Uterus (tissue), 4 donors: ENCODE data around the gene RAP1GAP. TPM values are rescaled to one million over a fixed set of nuclear protein-coding genes. Genes with fewer than 3 reads are reported as not detected.
"Not testable (repeated sequence)": the region's sequence is repeated elsewhere in the genome, so short reads cannot be mapped to it uniquely, and the experiment has no call there.

Experiments
- DNase-seq, 2 donors: peaks; one replicate each; pipeline ENCODE4 v3.0.0-alpha.2; 2019 to 2020
- H3K27ac ChIP-seq, 2 donors: fragments of 200-600 bp; sonication (generic); 1 replicate in 1 of 2; 2 replicates in 1 of 2; pipeline ENCODE4 v1.5.1; 2016 to 2018
- H3K27me3 ChIP-seq, 2 donors: fragments of 200-600 bp; sonication (generic); one replicate each; pipeline ENCODE4 v1.5.1; 2018 to 2019; ENCODE audit warnings: control low read depth in 1 of 2
- H3K36me3 ChIP-seq, 2 donors: fragments of 200-600 bp; sonication (generic); one replicate each; pipeline ENCODE4 v1.5.1; 2019; ENCODE audit warnings: control low read depth in 1 of 2
- H3K4me1 ChIP-seq, 2 donors: fragments of 200-600 bp; sonication (generic); one replicate each; pipeline ENCODE4 v1.5.1; 2018 to 2019; ENCODE audit warnings: control low read depth in 1 of 2
- H3K4me3 ChIP-seq, 2 donors: fragments of 200-600 bp; sonication (generic); 1 replicate in 1 of 2; 2 replicates in 1 of 2; pipeline ENCODE4 v1.5.1; 2018 to 2019; ENCODE audit warnings: mild to moderate bottlenecking in 1 of 2
- H3K9me3 ChIP-seq, 2 donors: fragments of 200-600 bp; sonication (generic); one replicate each; pipeline ENCODE4 v1.5.1; 2019; ENCODE audit warnings: control low read depth in 1 of 2
- CTCF ChIP-seq, 4 experiments: fragments of 200-600 bp in 2 of 4; fragments of 450-650 bp in 2 of 4; sonication (generic) in 2 of 4; IDR thresholded peaks; one replicate each; pipeline ENCODE4 v1.5.1; 2016 to 2019; ENCODE audit warnings: antibody characterized with exemption in 4 of 4, mild to moderate bottlenecking in 2 of 4, moderate library complexity in 1 of 4
- POLR2A ChIP-seq, 2 donors: fragments of 450-650 bp; IDR thresholded peaks; one replicate each; pipeline ENCODE4 v1.6.1; 2016; ENCODE audit warnings: antibody characterized with exemption in 2 of 2, mild to moderate bottlenecking in 1 of 2, moderate library complexity in 1 of 2
- intact Hi-C: fragments of 100-400 bp; cut with DNase I; formaldehyde crosslinking; loops from one replicate; pipeline ENCODE4 v1.15.1; 2023; ENCODE audit warnings: low total_unique reads
- total RNA-seq, 4 donors: library from RNA; depleted of rRNA in 3 of 4; stranded (reverse); fragments of >200 nt in 3 of 4; gene quantifications; one replicate each; pipeline versions ENCODE4 v1.1.0 to v1.2.4, GENCODE V29; 2014 to 2023
- donor health status: DM: yes; HTN: yes; CAD: no.

Gene RAP1GAP
- total RNA-seq, 4 donors from 2014 or later = 0.18 to 6.9 TPM; not detected in 2

GRCh38 chr1:21568006-21568746 lies 101.0 kb downstream of the RAP1GAP start:
- no peaks in the 10 kb centered on the region for H3K27me3 ChIP-seq
- no peak for TF ChIP-seq CTCF (IDR thresholded peaks at IDR 0.05)
- no peaks in the 10 kb centered on the region for H3K9me3 ChIP-seq
- H3K27ac ChIP-seq = no peak overlapping the region
- H3K4me3 ChIP-seq = no peak overlapping the region
- intact Hi-C loops = no loop called here
- no peak for DNase-seq
- H3K36me3 ChIP-seq = no peaks in the 10 kb centered on the region
- H3K4me1 ChIP-seq = no peaks in the 10 kb centered on the region

GRCh38 chr1:21567241-21568005 lies 101.7 kb downstream of the RAP1GAP start:
- DNase-seq = no peak
- TF ChIP-seq CTCF (IDR thresholded peaks at IDR 0.05) (no peak), POLR2A (IDR thresholded peaks at IDR 0.05) (no peak)
- intact Hi-C loops = no loop called here

GRCh38 chr1:21566361-21566760 lies 102.8 kb downstream of the RAP1GAP start:
- H3K27ac ChIP-seq, H3K36me3 ChIP-seq, intact Hi-C loops, H3K4me1 ChIP-seq, H3K9me3 ChIP-seq, H3K27me3 ChIP-seq, H3K4me3 ChIP-seq, DNase-seq: not testable (repeated sequence)

More at GRCh38 chr1:21567241-21568005, 101.7 kb downstream of the RAP1GAP start:
- Histone ChIP-seq H3K36me3 (no peaks in the 10 kb centered on the region), H3K4me3 (no peak overlapping the region), H3K27me3 (no peaks in the 10 kb centered on the region), H3K27ac (no peak overlapping the region), H3K4me1 (no peaks in the 10 kb centered on the region), H3K9me3 (no peaks in the 10 kb centered on the region)

GRCh38 chr1:21565285-21565684 lies 103.9 kb downstream of the RAP1GAP start:
- DNase-seq = no peak
- TF ChIP-seq POLR2A (IDR thresholded peaks at IDR 0.05) = no peak
- no peak for TF ChIP-seq CTCF (IDR thresholded peaks at IDR 0.05)
- Histone ChIP-seq H3K27me3 (no peaks in the 10 kb centered on the region), H3K27ac (no peak overlapping the region), H3K36me3 (no peaks in the 10 kb centered on the region), H3K4me1 (no peaks in the 10 kb centered on the region), H3K4me3 (no peak overlapping the region), H3K9me3 (no peaks in the 10 kb centered on the region)
- intact Hi-C loops = no loop called here

- H3K4me3 ChIP-seq = no peak overlapping the region
- TF ChIP-seq POLR2A (IDR thresholded peaks at IDR 0.05) = no peak
- no peak for TF ChIP-seq CTCF (IDR thresholded peaks at IDR 0.05)
- no peaks in the 10 kb centered on the region for H3K4me1 ChIP-seq
- H3K27me3 ChIP-seq = no peaks in the 10 kb centered on the region
- H3K9me3 ChIP-seq = no peaks in the 10 kb centered on the region
- no peak overlapping the region for H3K27ac ChIP-seq
- no peak for DNase-seq
- intact Hi-C loops = no loop called here
- no peaks in the 10 kb centered on the region for H3K36me3 ChIP-seq
These were observed 104.5 kb downstream of the RAP1GAP start for GRCh38 chr1:21564521-21565095.
